NB4 (cell line): ENCODE data around the gene NAA60.
A peak's percentile ranks its signal among the peaks of the same experiment; 100 is the strongest.
"Not testable (repeated sequence)": the region's sequence is repeated elsewhere in the genome, so short reads cannot be mapped to it uniquely, and the experiment has no call there.

Source experiments
- DNase-seq: peaks from one replicate; pipeline ENCODE4 v3.0.0; 2010; ENCODE audit warnings: low read depth
- H3K4me3 ChIP-seq: one replicate; pipeline ENCODE4 v1.5.1; 2011; ENCODE audit warnings: mild to moderate bottlenecking, low read depth, low read length, moderate library complexity
- MYC ChIP-seq: IDR thresholded peaks from 2 replicates; pipeline ENCODE4 v1.6.1; 2011; ENCODE audit warnings: low read depth, low read length
- POLR2A ChIP-seq: IDR thresholded peaks from 2 replicates; pipeline ENCODE4 v1.6.1; 2011; ENCODE audit warnings: mild to moderate bottlenecking; ENCODE audit not compliant: insufficient read length; ENCODE audit errors: extremely low read depth
- TF ChIP-seq, protein P1 (sequence below): IDR thresholded peaks from one replicate; pipeline ENCODE4 v1.5.1; 2012; ENCODE audit warnings: low read depth, low read length
- TF ChIP-seq, protein P2 (sequence below): IDR thresholded peaks from 2 replicates; pipeline ENCODE4 v1.6.1; 2011; ENCODE audit warnings: low read depth, low read length

NAA60 gene

DNA sequence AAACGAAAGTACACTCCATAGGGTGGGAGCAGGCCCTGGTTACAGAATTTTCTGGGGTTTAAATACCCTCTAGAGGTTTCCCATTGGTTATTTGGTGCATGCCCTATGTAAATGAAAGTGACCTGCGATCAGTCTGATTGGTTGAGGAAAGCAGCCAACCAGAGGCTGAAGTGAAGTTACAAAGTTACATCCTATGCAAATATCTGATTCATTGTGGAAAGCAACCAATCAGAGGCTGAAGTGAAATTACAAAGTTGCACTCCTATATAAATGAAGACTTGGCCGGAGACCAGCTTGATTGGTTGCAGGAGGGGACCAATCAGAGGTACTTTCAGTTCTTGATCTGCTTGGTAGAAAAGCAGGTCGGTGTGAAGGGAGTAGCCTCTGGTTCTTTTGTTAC, 24.4 kb downstream of the NAA60 start:
- DNase-seq, result peak; percentile 63
- no peak for TF ChIP-seq MYC
- TF ChIP-seq, protein P1, sequence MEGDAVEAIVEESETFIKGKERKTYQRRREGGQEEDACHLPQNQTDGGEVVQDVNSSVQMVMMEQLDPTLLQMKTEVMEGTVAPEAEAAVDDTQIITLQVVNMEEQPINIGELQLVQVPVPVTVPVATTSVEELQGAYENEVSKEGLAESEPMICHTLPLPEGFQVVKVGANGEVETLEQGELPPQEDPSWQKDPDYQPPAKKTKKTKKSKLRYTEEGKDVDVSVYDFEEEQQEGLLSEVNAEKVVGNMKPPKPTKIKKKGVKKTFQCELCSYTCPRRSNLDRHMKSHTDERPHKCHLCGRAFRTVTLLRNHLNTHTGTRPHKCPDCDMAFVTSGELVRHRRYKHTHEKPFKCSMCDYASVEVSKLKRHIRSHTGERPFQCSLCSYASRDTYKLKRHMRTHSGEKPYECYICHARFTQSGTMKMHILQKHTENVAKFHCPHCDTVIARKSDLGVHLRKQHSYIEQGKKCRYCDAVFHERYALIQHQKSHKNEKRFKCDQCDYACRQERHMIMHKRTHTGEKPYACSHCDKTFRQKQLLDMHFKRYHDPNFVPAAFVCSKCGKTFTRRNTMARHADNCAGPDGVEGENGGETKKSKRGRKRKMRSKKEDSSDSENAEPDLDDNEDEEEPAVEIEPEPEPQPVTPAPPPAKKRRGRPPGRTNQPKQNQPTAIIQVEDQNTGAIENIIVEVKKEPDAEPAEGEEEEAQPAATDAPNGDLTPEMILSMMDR, result no peak
- no peak for TF ChIP-seq POLR2A
- TF ChIP-seq, protein P2, sequence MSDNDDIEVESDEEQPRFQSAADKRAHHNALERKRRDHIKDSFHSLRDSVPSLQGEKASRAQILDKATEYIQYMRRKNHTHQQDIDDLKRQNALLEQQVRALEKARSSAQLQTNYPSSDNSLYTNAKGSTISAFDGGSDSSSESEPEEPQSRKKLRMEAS, result no peak
- no peak overlapping the region for H3K4me3 ChIP-seq

GRCh38 chr16:3468501-3468900, 25.0 kb downstream of the NAA60 start:
- H3K4me3 ChIP-seq, result no peak overlapping the region
- no peak for TF ChIP-seq MYC
- no peak for TF ChIP-seq POLR2A
- no peak for DNase-seq

DNA sequence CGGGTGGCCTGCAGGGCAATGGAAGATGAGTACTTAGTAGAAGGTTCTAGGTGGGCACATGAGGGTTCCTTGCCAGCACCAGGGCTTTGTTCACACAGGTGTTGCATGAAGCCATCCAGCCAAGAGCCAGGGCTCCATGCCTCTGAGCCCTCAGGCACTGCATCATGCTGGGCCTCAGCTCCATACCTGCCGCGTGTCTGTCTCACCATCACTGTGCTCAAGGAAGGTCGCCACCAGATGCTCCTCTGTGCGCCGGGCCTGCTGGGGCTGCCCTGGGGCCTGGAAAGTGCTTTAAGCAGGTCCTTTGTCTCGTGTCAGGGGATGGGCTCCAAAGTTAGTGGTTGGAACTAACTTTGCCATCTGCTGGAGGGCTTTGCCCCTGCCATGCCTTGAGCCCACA, 26.3 kb downstream of the NAA60 start:
- H3K4me3 ChIP-seq, result no peak overlapping the region
- no peak for DNase-seq
- TF ChIP-seq MYC (no peak), POLR2A (no peak)
- TF ChIP-seq, protein P2, result no peak
- TF ChIP-seq, protein P1, result no peak

GRCh38 chr16:3470723-3471122, 27.2 kb downstream of the NAA60 start:
- TF ChIP-seq MYC (no peak), POLR2A (no peak)
- TF ChIP-seq, protein P1, result no peak
- TF ChIP-seq, protein P2, result no peak
- no peak overlapping the region for H3K4me3 ChIP-seq
- DNase-seq, result no peak

- DNase-seq, result no peak
- H3K4me3 ChIP-seq, result no peak overlapping the region
- TF ChIP-seq MYC, result no peak
- TF ChIP-seq, protein P1, result no peak
- TF ChIP-seq, protein P2, result no peak
- TF ChIP-seq POLR2A, result no peak
Observed at GRCh38 chr16:3471518-3472176, 28.2 kb downstream of the NAA60 start.

- DNase-seq, result no peak
- H3K4me3 ChIP-seq, result no peak overlapping the region
- TF ChIP-seq, protein P1, result no peak
- TF ChIP-seq POLR2A, result no peak
- TF ChIP-seq, protein P2, result no peak
- TF ChIP-seq MYC, result no peak
Observed at GRCh38 chr16:3472878-3473595, 29.6 kb downstream of the NAA60 start.

- DNase-seq, H3K4me3 ChIP-seq: not testable (repeated sequence)
Observed at GRCh38 chr16:3473596-3473943, 30.1 kb downstream of the NAA60 start.
